NCI-H1105 treated with DMSO at 0.1 percent for 48 hours (cell line): ENCODE data around the gene RAMP3.
"Not testable (repeated sequence)": the region's sequence is repeated elsewhere in the genome, so short reads cannot be mapped to it uniquely, and the experiment has no call there.

Source experiments
- DNase-seq: peaks from one replicate; lab custom pipeline; 2025; lab: John Stamatoyannopoulos, UW

Gene RAMP3

GRCh38 chr7:45157653-45158401 lies at the start of gene RAMP3:
RAMP3 (plus strand) TSS chr7:45157791; CDS start chr7:45157829, 38 bp downstream.
- DNase-seq = no peak

- no peak for DNase-seq
Observed at GRCh38 chr7:45108863-45109262, 48.7 kb upstream of the RAMP3 start.

GRCh38 chr7:45111298-45112223 lies 46.0 kb upstream of the RAMP3 start, which contains the start of gene TBRG4:
TBRG4 (minus strand) TSS chr7:45111697; CDS start chr7:45109237, 2,460 bp downstream.
- DNase-seq = peak; percentile 87

- no peak for DNase-seq
Observed at GRCh38 chr7:45112648-45113047, 44.9 kb upstream of the RAMP3 start.

- not testable (repeated sequence) for DNase-seq
Observed at GRCh38 chr7:45114257-45114656, 43.3 kb upstream of the RAMP3 start.

- no peak for DNase-seq
Observed at GRCh38 chr7:45114926-45115325, 42.7 kb upstream of the RAMP3 start.

- DNase-seq = no peak
Observed at GRCh38 chr7:45116048-45116447, 41.5 kb upstream of the RAMP3 start.

- no peak for DNase-seq
Observed at GRCh38 chr7:45117582-45117981, 40.0 kb upstream of the RAMP3 start.

GRCh38 chr7:45118292-45118691 lies 39.3 kb upstream of the RAMP3 start:
- DNase-seq = no peak

GRCh38 chr7:45118889-45119331 lies 38.7 kb upstream of the RAMP3 start:
- no peak for DNase-seq

GRCh38 chr7:45119550-45119949 lies 38.0 kb upstream of the RAMP3 start:
- DNase-seq = no peak

GRCh38 chr7:45122975-45123860 lies 34.4 kb upstream of the RAMP3 start:
- DNase-seq = no peak

- no peak for DNase-seq
Observed at GRCh38 chr7:45123913-45124710, 33.5 kb upstream of the RAMP3 start.

- DNase-seq = no peak
Observed at GRCh38 chr7:45125193-45125904, 32.2 kb upstream of the RAMP3 start.

- no peak for DNase-seq
Observed at GRCh38 chr7:45126201-45126600, 31.4 kb upstream of the RAMP3 start.

- no peak for DNase-seq
Observed at GRCh38 chr7:45126920-45127319, 30.7 kb upstream of the RAMP3 start.

- DNase-seq = no peak
Observed at GRCh38 chr7:45129181-45129800, 28.3 kb upstream of the RAMP3 start.

GRCh38 chr7:45129906-45130305 lies 27.7 kb upstream of the RAMP3 start:
- no peak for DNase-seq

- peak; percentile 2 for DNase-seq
Observed at GRCh38 chr7:45130910-45131309, 26.7 kb upstream of the RAMP3 start.

- DNase-seq = no peak
Observed at GRCh38 chr7:45131891-45132290, 25.7 kb upstream of the RAMP3 start.
